Neural progenitor cell (in vitro differentiated cells): ENCODE measurements around the gene NXPE4.

Experiments
- EZH2 ChIP-seq: fragments of 200-600 bp; sonication (generic); IDR thresholded peaks from 2 replicates; pipeline ENCODE4 v1.6.1; 2017; ENCODE audit warnings: antibody characterized with exemption, mild to moderate bottlenecking, moderate library complexity
- TF ChIP-seq, protein P1 (sequence below): fragments of 200-600 bp; sonication (generic); IDR thresholded peaks from 2 replicates; pipeline ENCODE4 v1.5.1; 2017; ENCODE audit warnings: antibody characterized with exemption, mild to moderate bottlenecking

DNA sequence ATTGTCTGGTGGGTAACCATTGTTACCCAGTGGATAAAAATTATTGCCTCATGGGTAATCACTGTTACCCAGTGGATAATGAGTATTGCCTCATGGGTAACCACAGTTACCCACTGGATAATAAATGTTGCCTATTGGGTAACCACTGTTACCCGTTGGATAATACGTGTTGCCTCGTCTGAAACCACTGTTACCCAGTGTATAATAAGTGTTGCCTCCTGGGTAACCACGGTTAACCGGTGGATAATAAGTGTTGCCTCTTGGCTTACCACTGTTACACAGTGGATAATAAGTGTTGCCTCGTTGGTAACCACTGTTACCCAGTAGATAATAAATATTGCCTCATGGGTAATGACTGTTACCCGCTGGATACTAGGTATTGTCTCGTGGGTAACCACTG, 20.9 kb upstream of the NXPE4 start:
- TF ChIP-seq, protein P1, sequence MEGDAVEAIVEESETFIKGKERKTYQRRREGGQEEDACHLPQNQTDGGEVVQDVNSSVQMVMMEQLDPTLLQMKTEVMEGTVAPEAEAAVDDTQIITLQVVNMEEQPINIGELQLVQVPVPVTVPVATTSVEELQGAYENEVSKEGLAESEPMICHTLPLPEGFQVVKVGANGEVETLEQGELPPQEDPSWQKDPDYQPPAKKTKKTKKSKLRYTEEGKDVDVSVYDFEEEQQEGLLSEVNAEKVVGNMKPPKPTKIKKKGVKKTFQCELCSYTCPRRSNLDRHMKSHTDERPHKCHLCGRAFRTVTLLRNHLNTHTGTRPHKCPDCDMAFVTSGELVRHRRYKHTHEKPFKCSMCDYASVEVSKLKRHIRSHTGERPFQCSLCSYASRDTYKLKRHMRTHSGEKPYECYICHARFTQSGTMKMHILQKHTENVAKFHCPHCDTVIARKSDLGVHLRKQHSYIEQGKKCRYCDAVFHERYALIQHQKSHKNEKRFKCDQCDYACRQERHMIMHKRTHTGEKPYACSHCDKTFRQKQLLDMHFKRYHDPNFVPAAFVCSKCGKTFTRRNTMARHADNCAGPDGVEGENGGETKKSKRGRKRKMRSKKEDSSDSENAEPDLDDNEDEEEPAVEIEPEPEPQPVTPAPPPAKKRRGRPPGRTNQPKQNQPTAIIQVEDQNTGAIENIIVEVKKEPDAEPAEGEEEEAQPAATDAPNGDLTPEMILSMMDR, result no peak
- TF ChIP-seq EZH2, result no peak
